MM.1S (cell line): ENCODE data around the gene WASF1.

ENCODE experiments used
- DNase-seq: peaks from one replicate; pipeline ENCODE4 v3.0.0-alpha.2; 2015
- H2AFZ ChIP-seq: fragments of 300-600 bp; sonication (generic); 2 replicates; pipeline ENCODE4 v1.6.0; 2016; ENCODE audit warnings: antibody characterized with exemption, low read length
- H3F3A ChIP-seq: fragments of 300-600 bp; sonication (generic); 2 replicates; pipeline ENCODE4 v1.6.1; 2016; ENCODE audit warnings: mild to moderate bottlenecking, antibody characterized with exemption, low read length, moderate library complexity, mixed read lengths; ENCODE audit not compliant: insufficient read depth
- H3K27ac ChIP-seq: fragments of 300-600 bp; sonication (generic); 2 replicates; pipeline ENCODE4 v1.5.1; 2016; ENCODE audit warnings: mild to moderate bottlenecking, low read length
- H3K27me3 ChIP-seq: fragments of 300-600 bp; sonication (generic); replicated peaks from 2 replicates; pipeline ENCODE4 v1.6.0; 2016; ENCODE audit warnings: low read length; ENCODE audit not compliant: insufficient read depth
- H3K36me3 ChIP-seq: fragments of 300-600 bp; sonication (generic); replicated peaks from 2 replicates; pipeline ENCODE4 v1.6.1; 2016; ENCODE audit warnings: mild to moderate bottlenecking, low read length, mixed read lengths; ENCODE audit not compliant: insufficient read depth
- H3K4me1 ChIP-seq: fragments of 300-600 bp; sonication (generic); 2 replicates; pipeline ENCODE4 v1.6.1; 2016; ENCODE audit warnings: low read length, mixed read lengths
- H3K4me2 ChIP-seq: fragments of 300-600 bp; sonication (generic); 2 replicates; pipeline ENCODE4 v1.6.0; 2016; ENCODE audit warnings: low read depth, low read length
- H3K4me3 ChIP-seq: fragments of 300-600 bp; sonication (generic); 2 replicates; pipeline ENCODE4 v1.5.1; 2016; ENCODE audit warnings: low read length, mixed read lengths
- H3K79me2 ChIP-seq: fragments of 300-600 bp; sonication (generic); 2 replicates; pipeline ENCODE4 v1.6.1; 2016; ENCODE audit warnings: mixed run types, low read length, mixed read lengths
- H3K9ac ChIP-seq: fragments of 300-600 bp; sonication (generic); 2 replicates; pipeline ENCODE4 v1.6.1; 2016; ENCODE audit warnings: low read length, mixed read lengths
- H3K9me2 ChIP-seq: fragments of 300-600 bp; sonication (generic); replicated peaks from 2 replicates; pipeline ENCODE4 v1.6.1; 2016; ENCODE audit warnings: mild to moderate bottlenecking, low read length, mixed read lengths; ENCODE audit not compliant: insufficient read depth
- H3K9me3 ChIP-seq: fragments of 300-600 bp; sonication (generic); replicated peaks from 2 replicates; pipeline ENCODE4 v1.6.1; 2016; ENCODE audit warnings: mild to moderate bottlenecking, low read length, mixed read lengths; ENCODE audit not compliant: insufficient read depth
- H4K20me1 ChIP-seq: fragments of 300-600 bp; sonication (generic); 2 replicates; pipeline ENCODE4 v1.6.1; 2016; ENCODE audit warnings: mild to moderate bottlenecking, low read length, moderate library complexity, mixed read lengths; ENCODE audit not compliant: insufficient read depth
- EZH2 ChIP-seq: fragments of 300-600 bp; sonication (generic); optimal IDR thresholded peaks from 2 replicates; pipeline ENCODE3; 2017; ENCODE audit warnings: low read depth, mild to moderate bottlenecking, antibody characterized with exemption, low read length, mixed read lengths
- EZH2phosphoT487 ChIP-seq: fragments of 300-600 bp; sonication (generic); IDR thresholded peaks from 2 replicates; pipeline ENCODE4 v1.6.1; 2018; ENCODE audit warnings: antibody characterized with exemption, low read length
- TF ChIP-seq, protein P1 (sequence below): fragments of 300-600 bp; sonication (generic); IDR thresholded peaks from 2 replicates; pipeline ENCODE4 v1.5.1; 2016; ENCODE audit warnings: antibody characterized with exemption, low read length, mixed read lengths

The WASF1 gene

DNA sequence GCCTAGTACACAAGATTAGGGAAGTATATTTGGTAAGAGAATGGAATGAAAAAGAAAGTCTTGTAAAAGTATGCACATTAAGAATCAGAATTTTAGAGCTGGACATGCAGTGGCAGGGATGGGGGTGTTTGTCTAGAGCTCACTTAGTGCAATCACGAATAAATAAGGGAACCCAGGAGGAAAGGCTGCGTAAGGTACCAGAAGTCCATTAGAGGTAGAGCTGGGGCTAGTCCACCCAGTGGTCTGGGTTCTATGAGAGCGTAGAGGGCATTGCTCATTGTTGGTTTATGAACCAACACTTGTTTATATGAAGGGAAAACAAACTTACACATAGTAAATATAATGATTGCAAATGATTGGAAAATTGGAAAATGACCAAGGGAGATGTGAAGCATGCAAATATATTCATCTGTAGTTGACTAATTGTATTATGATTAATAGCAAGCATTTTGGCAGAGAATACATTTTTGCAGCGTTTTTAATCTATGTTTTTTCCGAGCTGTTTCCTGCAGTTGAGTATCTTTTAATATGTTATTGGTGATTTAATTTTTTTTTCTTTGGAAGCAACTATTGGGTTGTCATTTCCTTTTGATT is 3.9 kb upstream of the WASF1 start:
- Histone ChIP-seq H3K4me3 (no peak overlapping the region), H3K4me2 (no peak overlapping the region), H3K36me3 (no peaks in the 10 kb centered on the region; the same call in 1 of the 2 replicates), H3F3A (peaks cover 8% of the 10 kb centered on the region), H3K4me1 (peaks cover 19% of the 10 kb centered on the region), H3K27me3 (no peaks in the 10 kb centered on the region), H3K27ac (no peak overlapping the region), H2AFZ (no peak overlapping the region), H3K9me2 (no peaks in the 10 kb centered on the region), H4K20me1 (peaks cover 11% of the 10 kb centered on the region; the same call in 1 of the 2 replicates), H3K9ac (no peak overlapping the region), H3K9me3 (no peaks in the 10 kb centered on the region), H3K79me2 (peaks cover 79% of the 10 kb centered on the region)
- TF ChIP-seq EZH2phosphoT487 (no peak), EZH2 (no peak)
- TF ChIP-seq, protein P1, sequence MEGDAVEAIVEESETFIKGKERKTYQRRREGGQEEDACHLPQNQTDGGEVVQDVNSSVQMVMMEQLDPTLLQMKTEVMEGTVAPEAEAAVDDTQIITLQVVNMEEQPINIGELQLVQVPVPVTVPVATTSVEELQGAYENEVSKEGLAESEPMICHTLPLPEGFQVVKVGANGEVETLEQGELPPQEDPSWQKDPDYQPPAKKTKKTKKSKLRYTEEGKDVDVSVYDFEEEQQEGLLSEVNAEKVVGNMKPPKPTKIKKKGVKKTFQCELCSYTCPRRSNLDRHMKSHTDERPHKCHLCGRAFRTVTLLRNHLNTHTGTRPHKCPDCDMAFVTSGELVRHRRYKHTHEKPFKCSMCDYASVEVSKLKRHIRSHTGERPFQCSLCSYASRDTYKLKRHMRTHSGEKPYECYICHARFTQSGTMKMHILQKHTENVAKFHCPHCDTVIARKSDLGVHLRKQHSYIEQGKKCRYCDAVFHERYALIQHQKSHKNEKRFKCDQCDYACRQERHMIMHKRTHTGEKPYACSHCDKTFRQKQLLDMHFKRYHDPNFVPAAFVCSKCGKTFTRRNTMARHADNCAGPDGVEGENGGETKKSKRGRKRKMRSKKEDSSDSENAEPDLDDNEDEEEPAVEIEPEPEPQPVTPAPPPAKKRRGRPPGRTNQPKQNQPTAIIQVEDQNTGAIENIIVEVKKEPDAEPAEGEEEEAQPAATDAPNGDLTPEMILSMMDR: no peak
- no peak for DNase-seq

- peaks cover 22% of the 10 kb centered on the region for H3K4me1 ChIP-seq
- no peaks in the 10 kb centered on the region for H3K27me3 ChIP-seq
- H3K4me2 ChIP-seq: peak overlapping the region; percentile 80
- H2AFZ ChIP-seq: 0 out of 2 replicates have a peak overlapping the region, but pooled peaks have one; percentile 83
- H3K9ac ChIP-seq: peak overlapping the region; percentile 59
- H3K27ac ChIP-seq: no peak overlapping the region
- no peaks in the 10 kb centered on the region for H3K9me2 ChIP-seq
- no peak for DNase-seq
- no peaks in the 10 kb centered on the region; the same call in 1 of the 2 replicates for H3K36me3 ChIP-seq
- H3K4me3 ChIP-seq: peak overlapping the region; percentile 77
- TF ChIP-seq, protein P1: no peak
- TF ChIP-seq EZH2phosphoT487 (no peak), EZH2 (no peak)
- H3K79me2 ChIP-seq: peaks cover 59% of the 10 kb centered on the region
- peaks cover 8% of the 10 kb centered on the region for H3F3A ChIP-seq
- H4K20me1 ChIP-seq: 0 out of 2 replicates have a peak, but pooled peaks cover 3% of the 10 kb centered on the region
- H3K9me3 ChIP-seq: no peaks in the 10 kb centered on the region
Observed at GRCh38 chr6:110181131-110182030, 1.9 kb upstream of the WASF1 start.

DNA sequence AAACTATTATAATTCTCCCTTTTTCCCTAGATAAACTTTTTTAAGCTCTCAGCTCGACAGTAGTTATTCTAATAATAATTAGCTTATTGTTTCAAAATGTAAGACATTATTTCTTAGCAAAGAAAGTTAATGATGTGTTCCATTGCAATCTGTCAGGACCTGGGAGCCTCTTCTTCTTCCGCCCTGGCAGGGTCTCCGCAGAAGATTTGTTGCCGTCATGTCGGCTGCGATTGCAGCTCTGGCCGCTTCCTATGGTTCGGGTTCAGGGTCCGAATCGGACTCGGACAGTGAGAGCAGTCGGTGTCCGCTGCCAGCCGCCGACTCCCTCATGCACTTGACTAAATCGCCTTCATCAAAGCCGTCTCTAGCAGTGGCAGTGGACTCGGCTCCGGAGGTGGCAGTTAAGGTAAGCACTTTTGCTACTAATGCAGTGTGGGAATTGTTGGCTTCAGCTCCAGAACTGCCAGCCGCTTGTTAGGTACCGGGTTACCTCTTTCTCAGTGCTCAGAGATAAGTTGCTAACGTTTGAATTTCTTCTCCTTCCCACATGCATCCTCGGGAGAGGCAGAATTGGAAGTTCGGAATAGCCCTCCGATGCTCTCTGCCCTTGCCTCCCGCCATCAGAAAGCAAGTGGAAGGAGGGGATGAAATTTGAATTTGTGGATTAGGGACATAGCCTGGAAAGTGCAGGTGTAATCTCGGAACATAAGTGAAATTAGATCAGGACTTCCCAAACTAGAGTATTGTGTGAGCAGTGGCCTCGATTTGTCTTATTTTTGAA is 948 bp upstream of the WASF1 start, which contains the start of gene CDC40:
TSS of gene CDC40 (plus strand) at position 200 of the 781 bp plus-strand sequence. CDS start at position 218, 18 bp downstream.
- H3K36me3 ChIP-seq: no peaks in the 10 kb centered on the region; the same call in 1 of the 2 replicates
- H3K27me3 ChIP-seq: no peaks in the 10 kb centered on the region
- peaks cover 5% of the 10 kb centered on the region; the same call in 1 of the 2 replicates for H3F3A ChIP-seq
- peak within 1 kb of the TSS; percentile 80 for H3K4me2 ChIP-seq
- H4K20me1 ChIP-seq: 0 out of 2 replicates have a peak, but pooled peaks cover 3% of the 10 kb centered on the region
- H3K9me2 ChIP-seq: no peaks in the 10 kb centered on the region
- peaks cover 50% of the 10 kb centered on the region for H3K79me2 ChIP-seq
- H2AFZ ChIP-seq: peak within 1 kb of the TSS; percentile 99
- no peak for TF ChIP-seq EZH2
- no peak for TF ChIP-seq EZH2phosphoT487
- TF ChIP-seq, protein P1: no peak
- no peak for DNase-seq
- peak within 1 kb of the TSS; percentile 32; the same call in 1 of the 2 replicates for H3K27ac ChIP-seq
- no peaks in the 10 kb centered on the region for H3K9me3 ChIP-seq
- peaks cover 18% of the 10 kb centered on the region for H3K4me1 ChIP-seq
- H3K4me3 ChIP-seq: peak within 1 kb of the TSS; percentile 77
- peak within 1 kb of the TSS; percentile 59 for H3K9ac ChIP-seq
